ENCODE results near the gene CASP3.

CASP3 gene

GRCh38 chr4:184649026-184649970 is at the start of gene CASP3, which contains the start of gene PRIMPOL:
Gene CASP3, minus strand, starts transcription at chr4:184649447. Its CDS starts 10,994 bp downstream, at chr4:184638453.
Gene PRIMPOL, plus strand, starts transcription at chr4:184649738. Its CDS starts 7,403 bp downstream, at chr4:184657141.
- peak; percentile 88 to 97 (median 94) for DNase-seq (ENCODE audit: low read depth in 3 of 3)

GRCh38 chr4:184697956-184698355 is 48.7 kb upstream of the CASP3 start:
- no peak for DNase-seq (ENCODE audit: low read depth in 3 of 3)

- DNase-seq (ENCODE audit: low read depth in 3 of 3): no peak
These were observed 46.1 kb upstream of the CASP3 start for GRCh38 chr4:184695178-184695896.

- DNase-seq (ENCODE audit: low read depth in 3 of 3): no peak
These were observed 45.2 kb upstream of the CASP3 start for GRCh38 chr4:184694412-184694956.

- no peak for DNase-seq (ENCODE audit: low read depth in 3 of 3)
These were observed 43.8 kb upstream of the CASP3 start for GRCh38 chr4:184693056-184693455.

- DNase-seq (ENCODE audit: low read depth in 3 of 3): no peak
These were observed 40.4 kb upstream of the CASP3 start for GRCh38 chr4:184689681-184690080.

- peak in 1 of 3 experiments; percentile 7 for DNase-seq (ENCODE audit: low read depth in 3 of 3)
These were observed 39.2 kb upstream of the CASP3 start for GRCh38 chr4:184688447-184688846.

GRCh38 chr4:184688005-184688404 is 38.8 kb upstream of the CASP3 start:
- DNase-seq (ENCODE audit: low read depth in 3 of 3): no peak

- no peak for DNase-seq (ENCODE audit: low read depth in 3 of 3)
These were observed 35.4 kb upstream of the CASP3 start for GRCh38 chr4:184684491-184685189.

- DNase-seq (ENCODE audit: low read depth in 3 of 3): no peak
These were observed 32.7 kb upstream of the CASP3 start for GRCh38 chr4:184681916-184682315.

GRCh38 chr4:184680698-184681097 is 31.5 kb upstream of the CASP3 start:
- DNase-seq (ENCODE audit: low read depth in 3 of 3): no peak

GRCh38 chr4:184675821-184676492 is 26.7 kb upstream of the CASP3 start:
- DNase-seq (ENCODE audit: low read depth in 3 of 3): no peak

GRCh38 chr4:184675018-184675417 is 25.8 kb upstream of the CASP3 start:
- no peak for DNase-seq (ENCODE audit: low read depth in 3 of 3)

GRCh38 chr4:184674011-184674410 is 24.8 kb upstream of the CASP3 start:
- no peak for DNase-seq (ENCODE audit: low read depth in 3 of 3)

- DNase-seq (ENCODE audit: low read depth in 3 of 3): no peak
These were observed 23.5 kb upstream of the CASP3 start for GRCh38 chr4:184672741-184673140.

GRCh38 chr4:184671101-184671500 is 21.9 kb upstream of the CASP3 start:
- DNase-seq (ENCODE audit: low read depth in 3 of 3): no peak

- DNase-seq (ENCODE audit: low read depth in 3 of 3): no peak
These were observed 20.0 kb upstream of the CASP3 start for GRCh38 chr4:184669251-184669650.

GRCh38 chr4:184668511-184669114 is 19.4 kb upstream of the CASP3 start:
- no peak for DNase-seq (ENCODE audit: low read depth in 3 of 3)

GRCh38 chr4:184668096-184668495 is 18.8 kb upstream of the CASP3 start:
- no peak for DNase-seq (ENCODE audit: low read depth in 3 of 3)

- DNase-seq (ENCODE audit: low read depth in 3 of 3): no peak
These were observed 17.4 kb upstream of the CASP3 start for GRCh38 chr4:184666670-184667069.
